Esophagus squamous epithelium (tissue), 4 donors: ENCODE measurements around the gene ANK2.

Experiments used
- POLR2A ChIP-seq, 4 donors: fragments of 450-650 bp; IDR thresholded peaks; one replicate each; pipeline ENCODE4 v1.6.1; 2017; ENCODE audit warnings: antibody characterized with exemption in 4 of 4, mild to moderate bottlenecking in 4 of 4, moderate library complexity in 3 of 4
- TF ChIP-seq, protein P1 (sequence below), 6 experiments: fragments of 450-650 bp in 4 of 6; fragments of 200-600 bp in 2 of 6; sonication (generic) in 2 of 6; IDR thresholded peaks; one replicate each; pipeline ENCODE4 v1.5.1; 2016 to 2019; ENCODE audit warnings: antibody characterized with exemption in 6 of 6, mild to moderate bottlenecking in 4 of 6, moderate library complexity in 4 of 6

- TF ChIP-seq, protein P1, sequence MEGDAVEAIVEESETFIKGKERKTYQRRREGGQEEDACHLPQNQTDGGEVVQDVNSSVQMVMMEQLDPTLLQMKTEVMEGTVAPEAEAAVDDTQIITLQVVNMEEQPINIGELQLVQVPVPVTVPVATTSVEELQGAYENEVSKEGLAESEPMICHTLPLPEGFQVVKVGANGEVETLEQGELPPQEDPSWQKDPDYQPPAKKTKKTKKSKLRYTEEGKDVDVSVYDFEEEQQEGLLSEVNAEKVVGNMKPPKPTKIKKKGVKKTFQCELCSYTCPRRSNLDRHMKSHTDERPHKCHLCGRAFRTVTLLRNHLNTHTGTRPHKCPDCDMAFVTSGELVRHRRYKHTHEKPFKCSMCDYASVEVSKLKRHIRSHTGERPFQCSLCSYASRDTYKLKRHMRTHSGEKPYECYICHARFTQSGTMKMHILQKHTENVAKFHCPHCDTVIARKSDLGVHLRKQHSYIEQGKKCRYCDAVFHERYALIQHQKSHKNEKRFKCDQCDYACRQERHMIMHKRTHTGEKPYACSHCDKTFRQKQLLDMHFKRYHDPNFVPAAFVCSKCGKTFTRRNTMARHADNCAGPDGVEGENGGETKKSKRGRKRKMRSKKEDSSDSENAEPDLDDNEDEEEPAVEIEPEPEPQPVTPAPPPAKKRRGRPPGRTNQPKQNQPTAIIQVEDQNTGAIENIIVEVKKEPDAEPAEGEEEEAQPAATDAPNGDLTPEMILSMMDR (IDR thresholded peaks at IDR 0.05): no peak
- no peak for TF ChIP-seq POLR2A (IDR thresholded peaks at IDR 0.05)
These were observed 33.9 kb downstream of the ANK2 start for GRCh38 chr4:113083346-113083745.
